Neural cell (in vitro differentiated cells): ENCODE data around the gene ATP5F1D.

ENCODE experiments used
- CTCF ChIP-seq: fragments of 450-650 bp; IDR thresholded peaks from 2 replicates; pipeline ENCODE4 v1.5.1; 2014; ENCODE audit warnings: antibody characterized with exemption, mild to moderate bottlenecking, moderate library complexity; ENCODE audit not compliant: poor library complexity, severe bottlenecking
- EZH2 ChIP-seq: fragments of 200-600, 300-800 bp; shearing (Covaris generic), sonication (generic); IDR thresholded peaks from 2 replicates; pipeline ENCODE4 v1.6.1; 2014; ENCODE audit warnings: antibody characterized with exemption, low read length, borderline replicate concordance, mild to moderate bottlenecking; ENCODE audit not compliant: insufficient read depth, poor library complexity, severe bottlenecking
- RAD21 ChIP-seq: fragments of 450-650 bp; conservative IDR thresholded peaks from 2 replicates; pipeline ENCODE4 v1.6.1; 2014; ENCODE audit warnings: antibody characterized with exemption, mild to moderate bottlenecking, moderate library complexity
- REST ChIP-seq: IDR thresholded peaks from 2 replicates; pipeline ENCODE4 v1.6.1; 2012; ENCODE audit warnings: borderline replicate concordance
- SMC3 ChIP-seq: fragments of 450-650 bp; conservative IDR thresholded peaks from 2 replicates; pipeline ENCODE4 v1.6.1; 2014; ENCODE audit warnings: antibody characterized with exemption, mild to moderate bottlenecking, moderate library complexity; ENCODE audit not compliant: poor library complexity
- TAF1 ChIP-seq: IDR thresholded peaks from 2 replicates; pipeline ENCODE4 v1.6.1; 2012; ENCODE audit warnings: low read depth

GRCh38 chr19:1276628-1277022 is 35.1 kb downstream of the ATP5F1D start:
- TF ChIP-seq CTCF (no peak), TAF1 (no peak), REST (no peak), EZH2 (no peak), RAD21 (no peak), SMC3 (no peak)
